Subcutaneous adipose tissue (tissue), 4 donors: ENCODE results near the gene RALB. TPM values are rescaled to one million over a fixed set of nuclear protein-coding genes. Genes with fewer than 3 reads are reported as not detected.

Source experiments
- total RNA-seq, 4 donors: library from RNA; depleted of rRNA; stranded (reverse); fragments of >200 nt; gene quantifications; one replicate each; pipeline ENCODE4 v1.1.0, GENCODE V29; 2016
- TF ChIP-seq, protein P1 (sequence below): fragments of 450-650 bp; IDR thresholded peaks from one replicate; pipeline ENCODE4 v1.5.1; 2016; ENCODE audit warnings: low read depth, mild to moderate bottlenecking, control low read depth, antibody characterized with exemption, moderate library complexity

The RALB gene
- total RNA-seq, 4 donors from 2014 or later = 54.2 to 84.0 (median 56.8) TPM

DNA sequence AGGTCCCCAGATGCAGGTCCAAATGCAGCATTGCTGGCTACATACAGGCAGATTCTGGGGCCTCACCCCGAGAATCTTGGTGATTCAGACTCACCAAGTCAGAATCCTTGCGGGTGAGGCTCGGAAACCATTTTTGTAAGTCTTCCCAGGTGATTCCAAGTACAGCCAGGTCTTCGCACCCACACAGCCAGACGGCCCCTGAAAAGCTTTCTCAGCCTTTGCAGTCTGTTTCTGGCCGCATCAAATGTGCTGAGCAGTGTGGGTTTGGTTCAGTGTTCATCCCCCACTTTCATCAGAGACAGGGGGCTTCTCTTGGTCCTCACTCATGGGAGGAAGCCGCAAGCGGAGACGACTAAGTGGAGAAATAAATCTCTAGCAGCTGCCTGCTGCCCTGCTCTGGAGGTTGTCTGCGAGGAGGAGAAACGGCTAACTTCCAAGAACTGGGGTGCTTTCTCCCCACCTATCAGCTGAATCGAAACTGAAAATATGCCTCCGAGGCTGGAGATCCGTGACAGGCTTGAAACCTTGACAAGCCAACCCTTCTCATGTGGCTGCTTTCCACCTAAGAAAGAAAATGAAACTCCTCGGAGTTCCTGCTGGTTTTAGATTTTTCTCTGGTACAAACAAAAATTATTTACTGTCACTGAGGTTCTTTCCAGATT, 20.5 kb upstream of the RALB start:
- TF ChIP-seq, protein P1, sequence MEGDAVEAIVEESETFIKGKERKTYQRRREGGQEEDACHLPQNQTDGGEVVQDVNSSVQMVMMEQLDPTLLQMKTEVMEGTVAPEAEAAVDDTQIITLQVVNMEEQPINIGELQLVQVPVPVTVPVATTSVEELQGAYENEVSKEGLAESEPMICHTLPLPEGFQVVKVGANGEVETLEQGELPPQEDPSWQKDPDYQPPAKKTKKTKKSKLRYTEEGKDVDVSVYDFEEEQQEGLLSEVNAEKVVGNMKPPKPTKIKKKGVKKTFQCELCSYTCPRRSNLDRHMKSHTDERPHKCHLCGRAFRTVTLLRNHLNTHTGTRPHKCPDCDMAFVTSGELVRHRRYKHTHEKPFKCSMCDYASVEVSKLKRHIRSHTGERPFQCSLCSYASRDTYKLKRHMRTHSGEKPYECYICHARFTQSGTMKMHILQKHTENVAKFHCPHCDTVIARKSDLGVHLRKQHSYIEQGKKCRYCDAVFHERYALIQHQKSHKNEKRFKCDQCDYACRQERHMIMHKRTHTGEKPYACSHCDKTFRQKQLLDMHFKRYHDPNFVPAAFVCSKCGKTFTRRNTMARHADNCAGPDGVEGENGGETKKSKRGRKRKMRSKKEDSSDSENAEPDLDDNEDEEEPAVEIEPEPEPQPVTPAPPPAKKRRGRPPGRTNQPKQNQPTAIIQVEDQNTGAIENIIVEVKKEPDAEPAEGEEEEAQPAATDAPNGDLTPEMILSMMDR = no peak

DNA sequence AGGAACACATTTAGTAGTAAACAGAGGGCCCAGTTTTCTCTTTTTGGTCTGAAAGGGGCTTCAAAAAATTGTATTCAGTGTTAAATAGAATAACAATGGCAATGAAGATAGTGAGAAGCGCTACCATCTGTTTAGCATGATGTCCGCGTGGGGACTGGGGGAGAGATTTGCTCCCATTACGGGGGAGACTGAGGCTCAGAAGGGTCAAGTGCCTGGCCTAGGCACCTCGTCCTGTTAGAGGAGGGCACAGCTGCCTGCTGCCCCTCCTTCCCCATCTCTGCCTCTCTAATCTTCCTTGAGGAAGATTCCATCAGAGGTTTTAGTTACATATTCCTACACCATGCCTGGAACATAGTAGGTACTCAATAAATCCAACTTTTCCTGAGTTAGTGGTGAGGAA, 19.4 kb upstream of the RALB start:
- TF ChIP-seq, protein P1 = no peak

DNA sequence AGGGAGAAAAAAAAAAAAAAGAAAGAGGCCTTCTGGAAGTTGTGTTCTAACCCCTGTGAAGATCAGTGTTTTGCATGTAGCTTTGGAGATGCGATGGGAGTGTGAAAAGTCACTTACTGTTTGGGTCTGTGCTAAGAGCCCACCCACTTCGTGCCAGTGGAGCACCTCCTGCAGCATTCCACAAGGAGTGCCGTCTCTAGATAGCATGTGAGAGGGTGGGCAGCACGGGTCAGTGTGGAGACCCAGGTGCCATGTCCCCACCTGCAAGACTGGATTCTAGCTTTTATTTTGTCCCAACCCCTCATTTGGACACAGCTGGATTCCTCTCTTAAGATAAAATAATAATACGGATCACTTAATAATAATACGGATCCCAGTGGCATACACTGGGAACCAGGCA, 17.0 kb upstream of the RALB start:
- TF ChIP-seq, protein P1 = no peak

DNA sequence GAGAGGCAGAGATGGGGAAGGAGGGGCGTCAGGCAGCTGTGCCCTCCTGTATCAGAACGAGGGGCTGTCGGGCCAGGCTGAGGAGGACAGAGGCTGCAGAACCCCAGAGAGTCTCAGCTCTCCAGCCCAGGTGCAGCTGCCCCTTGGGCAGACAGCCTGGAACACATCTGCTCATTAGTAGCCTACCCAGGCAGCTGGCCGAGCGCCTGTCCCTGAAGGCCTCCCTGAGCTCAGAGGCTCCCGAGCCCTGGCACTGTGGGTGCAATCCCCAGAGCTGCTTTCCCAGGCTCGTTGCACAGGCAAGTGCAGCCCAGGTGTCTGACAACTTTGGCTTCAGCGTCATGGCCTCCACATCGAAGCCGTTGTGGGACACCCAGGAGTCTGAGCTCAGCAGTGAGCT, 16.3 kb upstream of the RALB start:
- TF ChIP-seq, protein P1 = no peak

DNA sequence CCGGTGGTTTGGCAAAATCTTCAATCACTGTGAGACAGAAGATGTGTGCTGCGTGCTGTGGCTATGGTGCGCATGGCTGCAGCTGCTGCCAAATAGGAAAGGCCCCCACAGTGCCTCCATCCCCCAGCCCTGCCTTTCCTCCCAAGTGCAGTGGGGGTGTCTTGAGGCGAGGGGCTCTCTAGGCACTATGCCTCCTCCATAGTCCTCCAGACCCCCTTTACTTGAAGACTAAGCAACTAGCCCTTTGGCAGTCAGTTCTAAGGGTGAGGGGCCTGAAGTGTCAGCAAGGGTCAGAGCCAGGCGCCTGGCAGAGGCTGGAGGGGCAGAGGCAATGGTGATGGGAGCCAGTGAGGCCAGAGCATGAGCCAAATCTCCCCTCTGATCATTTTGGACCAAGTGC, 15.9 kb upstream of the RALB start:
- TF ChIP-seq, protein P1 = no peak

DNA sequence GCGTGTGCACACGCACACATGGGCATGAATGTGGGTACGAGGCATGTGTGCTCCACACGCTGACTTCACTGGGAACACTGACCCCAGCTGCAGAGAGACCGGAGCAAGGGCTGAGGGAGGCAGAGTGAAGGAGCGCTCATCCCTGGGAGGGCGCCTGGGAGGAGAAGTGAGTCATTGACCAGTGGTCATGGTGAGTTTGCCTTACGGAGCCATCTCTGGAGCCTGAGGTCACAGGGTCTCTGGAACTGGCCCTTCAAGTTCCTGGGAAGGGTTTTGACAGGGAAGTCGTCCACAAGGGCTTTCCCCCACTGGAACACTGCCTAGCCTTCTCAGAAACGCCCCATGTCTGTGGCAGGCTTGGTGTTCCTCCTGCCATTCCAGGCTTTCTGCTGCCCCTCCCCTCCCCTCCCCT, 15.2 kb upstream of the RALB start:
- TF ChIP-seq, protein P1 = no peak

DNA sequence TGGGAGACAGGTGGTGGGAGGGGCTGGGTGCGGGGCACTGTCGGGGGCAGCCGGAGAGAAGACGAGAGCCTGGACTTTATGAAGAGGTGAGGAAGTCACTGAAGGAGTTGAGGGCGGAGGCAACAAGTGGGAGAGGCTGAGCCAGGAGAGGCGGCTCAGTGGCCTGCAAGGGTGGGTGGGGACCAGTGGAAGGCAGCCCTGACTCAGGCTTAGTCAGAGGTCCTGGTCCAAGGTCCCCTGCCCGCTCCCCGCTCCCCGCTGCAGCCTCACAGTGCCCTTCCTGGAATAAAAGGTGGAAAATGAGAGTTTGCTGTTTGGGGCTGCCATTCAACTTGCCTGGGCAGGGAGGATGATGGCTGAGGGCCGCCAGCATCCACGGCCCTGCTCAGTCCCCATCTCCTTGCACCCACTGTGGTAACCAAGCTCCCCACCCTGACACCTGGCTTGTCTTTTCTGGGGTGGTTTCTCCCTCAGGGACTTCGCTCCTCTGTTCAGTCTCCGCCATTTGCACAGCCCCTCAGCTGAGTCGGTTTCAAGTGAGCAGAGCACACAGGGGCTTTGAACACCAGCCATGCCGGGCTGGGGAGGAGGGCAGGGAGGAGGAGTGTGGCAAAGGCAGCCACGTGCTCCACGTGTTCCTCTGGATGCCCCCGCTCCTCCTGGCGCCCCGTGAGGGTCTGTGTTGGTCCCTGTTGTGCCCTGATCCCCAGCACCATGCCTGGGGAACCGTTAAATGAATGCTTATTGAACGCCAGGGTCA, 13.7 kb upstream of the RALB start:
- TF ChIP-seq, protein P1 = no peak
